GM23338 (cell line): ENCODE data around the gene RAD51B.

ENCODE experiments used
- CREB1 ChIP-seq: fragments of 250-450 bp; sonication (Bioruptor Pico); IDR thresholded peaks from 2 replicates; pipeline ENCODE4 v1.5.0; 2020; ENCODE audit warnings: low read depth, mild to moderate bottlenecking, moderate library complexity
- ETS1 ChIP-seq: IDR thresholded peaks from 2 replicates; pipeline ENCODE4 v1.6.1; 2016; ENCODE audit warnings: antibody characterized with exemption
- EZH2 ChIP-seq: fragments of 200-600 bp; sonication (generic); IDR thresholded peaks from one replicate; pipeline ENCODE4 v1.8.0; 2017; ENCODE audit warnings: antibody characterized with exemption, mild to moderate bottlenecking, low read depth; ENCODE audit not compliant: unreplicated experiment
- EZH2phosphoT487 ChIP-seq: fragments of 200-600 bp; sonication (generic); IDR thresholded peaks from one replicate; pipeline ENCODE4 v1.8.1; 2018; ENCODE audit warnings: antibody characterized with exemption; ENCODE audit not compliant: unreplicated experiment
- JUNB ChIP-seq: IDR thresholded peaks from one replicate; pipeline ENCODE4 v1.6.1; 2016; ENCODE audit warnings: antibody characterized with exemption; ENCODE audit not compliant: unreplicated experiment
- NANOG ChIP-seq: IDR thresholded peaks from 2 replicates; pipeline ENCODE4 v1.6.1; 2016; ENCODE audit warnings: antibody characterized with exemption, borderline replicate concordance
- POLR2AphosphoS5 ChIP-seq: IDR thresholded peaks from 2 replicates; pipeline ENCODE4 v1.6.1; 2016; ENCODE audit warnings: antibody characterized with exemption, low read depth
- REST ChIP-seq: IDR thresholded peaks from one replicate; pipeline ENCODE4 v1.6.1; 2018; ENCODE audit warnings: antibody characterized with exemption; ENCODE audit not compliant: unreplicated experiment
- STAT1 ChIP-seq: IDR thresholded peaks from one replicate; pipeline ENCODE4 v1.6.1; 2016; ENCODE audit warnings: antibody characterized with exemption; ENCODE audit not compliant: unreplicated experiment
- ZNF331 ChIP-seq: fragments of 250-450 bp; sonication (Bioruptor Pico); IDR thresholded peaks from 2 replicates; pipeline ENCODE4 v1.5.0; 2020; ENCODE audit warnings: low read depth, mild to moderate bottlenecking, moderate library complexity
- TF ChIP-seq, protein P1 (sequence below), 2 experiments: fragments of 200-600 bp in 1 of 2; sonication (generic) in 1 of 2; conservative IDR thresholded peaks; 2 replicates each; pipeline versions ENCODE4 v1.5.1 to v1.6.1; 2016 to 2017; ENCODE audit warnings: antibody characterized with exemption in 2 of 2, low read depth in 2 of 2, mild to moderate bottlenecking in 2 of 2, moderate library complexity in 1 of 2
- TF ChIP-seq, protein P2 (sequence below): fragments of 250-450 bp; sonication (Bioruptor Pico); IDR thresholded peaks from 2 replicates; pipeline ENCODE4 v1.5.0; 2020; ENCODE audit warnings: mild to moderate bottlenecking, moderate library complexity

DNA sequence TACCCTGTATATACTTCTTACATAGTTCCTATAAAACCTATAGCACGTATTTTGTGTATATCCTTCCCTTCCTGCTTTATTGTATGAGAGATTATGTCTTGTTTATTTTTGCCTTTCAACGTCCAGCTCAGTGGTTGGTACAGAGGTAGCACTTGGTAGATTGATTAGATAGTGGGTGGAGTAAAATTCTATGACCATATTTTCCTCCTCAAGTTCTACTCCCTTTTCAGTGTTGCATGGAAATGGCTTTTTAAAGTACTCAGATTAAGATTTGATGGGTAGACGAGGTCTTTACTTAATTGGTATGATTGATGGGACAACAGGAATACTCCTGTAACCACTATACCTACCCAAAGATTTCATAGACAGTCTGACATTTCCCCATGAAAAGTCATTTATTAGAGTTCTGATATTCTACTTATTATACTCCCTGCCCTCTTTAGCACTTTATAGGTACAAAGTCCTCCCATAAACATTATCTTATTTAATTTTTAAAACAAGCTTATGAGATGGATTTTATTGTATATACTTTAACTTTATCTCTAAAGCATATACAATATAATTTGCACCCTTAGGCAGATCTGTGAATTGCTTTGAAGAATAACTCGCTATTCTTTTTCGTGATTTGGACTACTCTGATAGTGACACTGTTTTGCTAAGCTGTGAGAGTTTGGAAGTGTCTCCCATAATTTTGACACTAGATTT, 348.0 kb downstream of the RAD51B start:
- TF ChIP-seq, protein P1, sequence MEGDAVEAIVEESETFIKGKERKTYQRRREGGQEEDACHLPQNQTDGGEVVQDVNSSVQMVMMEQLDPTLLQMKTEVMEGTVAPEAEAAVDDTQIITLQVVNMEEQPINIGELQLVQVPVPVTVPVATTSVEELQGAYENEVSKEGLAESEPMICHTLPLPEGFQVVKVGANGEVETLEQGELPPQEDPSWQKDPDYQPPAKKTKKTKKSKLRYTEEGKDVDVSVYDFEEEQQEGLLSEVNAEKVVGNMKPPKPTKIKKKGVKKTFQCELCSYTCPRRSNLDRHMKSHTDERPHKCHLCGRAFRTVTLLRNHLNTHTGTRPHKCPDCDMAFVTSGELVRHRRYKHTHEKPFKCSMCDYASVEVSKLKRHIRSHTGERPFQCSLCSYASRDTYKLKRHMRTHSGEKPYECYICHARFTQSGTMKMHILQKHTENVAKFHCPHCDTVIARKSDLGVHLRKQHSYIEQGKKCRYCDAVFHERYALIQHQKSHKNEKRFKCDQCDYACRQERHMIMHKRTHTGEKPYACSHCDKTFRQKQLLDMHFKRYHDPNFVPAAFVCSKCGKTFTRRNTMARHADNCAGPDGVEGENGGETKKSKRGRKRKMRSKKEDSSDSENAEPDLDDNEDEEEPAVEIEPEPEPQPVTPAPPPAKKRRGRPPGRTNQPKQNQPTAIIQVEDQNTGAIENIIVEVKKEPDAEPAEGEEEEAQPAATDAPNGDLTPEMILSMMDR (conservative IDR thresholded peaks at IDR 0.05; ENCODE audit: low read depth in 2 of 2) = no peak
- TF ChIP-seq POLR2AphosphoS5 (no peak), EZH2 (no peak), REST (no peak), JUNB (no peak), CREB1 (CRISPR knock-in tag) (no peak), ZNF331 (CRISPR knock-in tag) (no peak), STAT1 (no peak), EZH2phosphoT487 (no peak), NANOG (no peak), ETS1 (no peak)
- TF ChIP-seq, protein P2, sequence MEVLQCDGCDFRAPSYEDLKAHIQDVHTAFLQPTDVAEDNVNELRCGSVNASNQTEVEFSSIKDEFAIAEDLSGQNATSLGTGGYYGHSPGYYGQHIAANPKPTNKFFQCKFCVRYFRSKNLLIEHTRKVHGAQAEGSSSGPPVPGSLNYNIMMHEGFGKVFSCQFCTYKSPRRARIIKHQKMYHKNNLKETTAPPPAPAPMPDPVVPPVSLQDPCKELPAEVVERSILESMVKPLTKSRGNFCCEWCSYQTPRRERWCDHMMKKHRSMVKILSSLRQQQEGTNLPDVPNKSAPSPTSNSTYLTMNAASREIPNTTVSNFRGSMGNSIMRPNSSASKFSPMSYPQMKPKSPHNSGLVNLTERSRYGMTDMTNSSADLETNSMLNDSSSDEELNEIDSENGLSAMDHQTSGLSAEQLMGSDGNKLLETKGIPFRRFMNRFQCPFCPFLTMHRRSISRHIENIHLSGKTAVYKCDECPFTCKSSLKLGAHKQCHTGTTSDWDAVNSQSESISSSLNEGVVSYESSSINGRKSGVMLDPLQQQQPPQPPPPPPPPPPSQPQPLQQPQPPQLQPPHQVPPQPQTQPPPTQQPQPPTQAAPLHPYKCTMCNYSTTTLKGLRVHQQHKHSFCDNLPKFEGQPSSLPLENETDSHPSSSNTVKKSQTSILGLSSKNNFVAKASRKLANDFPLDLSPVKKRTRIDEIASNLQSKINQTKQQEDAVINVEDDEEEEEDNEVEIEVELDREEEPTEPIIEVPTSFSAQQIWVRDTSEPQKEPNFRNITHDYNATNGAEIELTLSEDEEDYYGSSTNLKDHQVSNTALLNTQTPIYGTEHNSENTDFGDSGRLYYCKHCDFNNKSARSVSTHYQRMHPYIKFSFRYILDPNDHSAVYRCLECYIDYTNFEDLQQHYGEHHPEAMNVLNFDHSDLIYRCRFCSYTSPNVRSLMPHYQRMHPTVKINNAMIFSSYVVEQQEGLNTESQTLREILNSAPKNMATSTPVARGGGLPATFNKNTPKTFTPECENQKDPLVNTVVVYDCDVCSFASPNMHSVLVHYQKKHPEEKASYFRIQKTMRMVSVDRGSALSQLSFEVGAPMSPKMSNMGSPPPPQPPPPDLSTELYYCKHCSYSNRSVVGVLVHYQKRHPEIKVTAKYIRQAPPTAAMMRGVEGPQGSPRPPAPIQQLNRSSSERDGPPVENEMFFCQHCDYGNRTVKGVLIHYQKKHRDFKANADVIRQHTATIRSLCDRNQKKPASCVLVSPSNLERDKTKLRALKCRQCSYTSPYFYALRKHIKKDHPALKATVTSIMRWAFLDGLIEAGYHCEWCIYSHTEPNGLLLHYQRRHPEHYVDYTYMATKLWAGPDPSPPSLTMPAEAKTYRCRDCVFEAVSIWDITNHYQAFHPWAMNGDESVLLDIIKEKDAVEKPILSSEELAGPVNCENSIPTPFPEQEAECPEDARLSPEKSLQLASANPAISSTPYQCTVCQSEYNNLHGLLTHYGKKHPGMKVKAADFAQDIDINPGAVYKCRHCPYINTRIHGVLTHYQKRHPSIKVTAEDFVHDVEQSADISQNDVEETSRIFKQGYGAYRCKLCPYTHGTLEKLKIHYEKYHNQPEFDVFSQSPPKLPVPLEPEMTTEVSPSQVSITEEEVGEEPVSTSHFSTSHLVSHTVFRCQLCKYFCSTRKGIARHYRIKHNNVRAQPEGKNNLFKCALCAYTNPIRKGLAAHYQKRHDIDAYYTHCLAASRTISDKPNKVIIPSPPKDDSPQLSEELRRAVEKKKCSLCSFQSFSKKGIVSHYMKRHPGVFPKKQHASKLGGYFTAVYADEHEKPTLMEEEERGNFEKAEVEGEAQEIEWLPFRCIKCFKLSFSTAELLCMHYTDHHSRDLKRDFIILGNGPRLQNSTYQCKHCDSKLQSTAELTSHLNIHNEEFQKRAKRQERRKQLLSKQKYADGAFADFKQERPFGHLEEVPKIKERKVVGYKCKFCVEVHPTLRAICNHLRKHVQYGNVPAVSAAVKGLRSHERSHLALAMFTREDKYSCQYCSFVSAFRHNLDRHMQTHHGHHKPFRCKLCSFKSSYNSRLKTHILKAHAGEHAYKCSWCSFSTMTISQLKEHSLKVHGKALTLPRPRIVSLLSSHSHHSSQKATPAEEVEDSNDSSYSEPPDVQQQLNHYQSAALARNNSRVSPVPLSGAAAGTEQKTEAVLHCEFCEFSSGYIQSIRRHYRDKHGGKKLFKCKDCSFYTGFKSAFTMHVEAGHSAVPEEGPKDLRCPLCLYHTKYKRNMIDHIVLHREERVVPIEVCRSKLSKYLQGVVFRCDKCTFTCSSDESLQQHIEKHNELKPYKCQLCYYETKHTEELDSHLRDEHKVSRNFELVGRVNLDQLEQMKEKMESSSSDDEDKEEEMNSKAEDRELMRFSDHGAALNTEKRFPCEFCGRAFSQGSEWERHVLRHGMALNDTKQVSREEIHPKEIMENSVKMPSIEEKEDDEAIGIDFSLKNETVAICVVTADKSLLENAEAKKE (CRISPR knock-in tag) = no peak
